Measurements from ENCODE around the gene EHHADH.

- no peak for TF ChIP-seq CTCF (conservative IDR thresholded peaks at IDR 0.05 in 1 of 2, IDR thresholded peaks at IDR 0.05 in 1 of 2; ENCODE audit: extremely low read depth in 1 of 2, insufficient read depth in 1 of 2, low read depth in 1 of 2, low read length in 2 of 2)
- TF ChIP-seq EZH2 (IDR thresholded peaks at IDR 0.05; ENCODE audit: borderline replicate concordance, low read length) = no peak
Measured at GRCh38 chr3:185225080-185225479, 28.8 kb downstream of the EHHADH start.

Measured in mammary epithelial cell (primary cell).